ENCODE results near the gene KRT83.

DNA sequence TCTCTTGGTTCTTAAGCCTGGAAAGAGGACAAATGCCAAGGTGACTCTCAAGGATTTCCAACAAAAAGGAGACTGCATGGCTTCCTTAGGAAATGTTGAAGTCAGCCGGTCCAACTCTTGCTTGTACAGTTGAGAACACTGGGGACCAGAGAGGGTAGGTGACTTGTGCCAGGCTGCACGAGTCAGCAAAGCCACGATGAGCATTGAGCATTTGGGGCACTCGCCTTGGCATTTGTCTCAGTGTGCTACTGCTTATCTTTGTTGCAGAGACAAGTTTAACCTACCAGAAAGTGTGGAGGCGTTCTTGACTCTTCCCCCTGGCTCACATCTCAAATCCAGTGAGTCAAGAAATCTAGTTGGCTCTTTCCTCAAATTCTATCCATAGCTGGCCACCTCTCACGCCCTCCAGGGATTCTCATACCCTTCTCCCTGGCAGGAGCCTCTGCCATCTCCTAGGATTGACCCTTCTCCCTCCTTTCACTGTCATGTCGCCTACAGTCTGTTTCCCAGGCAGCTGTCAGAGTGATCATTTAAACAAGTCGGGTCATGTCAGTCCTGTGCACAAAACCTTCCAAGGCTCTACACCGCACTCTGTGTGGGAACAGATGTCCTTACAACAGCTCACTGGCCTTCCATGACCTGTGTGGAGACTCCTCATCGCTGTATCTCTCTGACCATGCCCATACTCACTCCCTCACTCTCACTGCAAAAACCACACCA is 17.2 kb upstream of the KRT83 start:
- TF ChIP-seq, protein P1, sequence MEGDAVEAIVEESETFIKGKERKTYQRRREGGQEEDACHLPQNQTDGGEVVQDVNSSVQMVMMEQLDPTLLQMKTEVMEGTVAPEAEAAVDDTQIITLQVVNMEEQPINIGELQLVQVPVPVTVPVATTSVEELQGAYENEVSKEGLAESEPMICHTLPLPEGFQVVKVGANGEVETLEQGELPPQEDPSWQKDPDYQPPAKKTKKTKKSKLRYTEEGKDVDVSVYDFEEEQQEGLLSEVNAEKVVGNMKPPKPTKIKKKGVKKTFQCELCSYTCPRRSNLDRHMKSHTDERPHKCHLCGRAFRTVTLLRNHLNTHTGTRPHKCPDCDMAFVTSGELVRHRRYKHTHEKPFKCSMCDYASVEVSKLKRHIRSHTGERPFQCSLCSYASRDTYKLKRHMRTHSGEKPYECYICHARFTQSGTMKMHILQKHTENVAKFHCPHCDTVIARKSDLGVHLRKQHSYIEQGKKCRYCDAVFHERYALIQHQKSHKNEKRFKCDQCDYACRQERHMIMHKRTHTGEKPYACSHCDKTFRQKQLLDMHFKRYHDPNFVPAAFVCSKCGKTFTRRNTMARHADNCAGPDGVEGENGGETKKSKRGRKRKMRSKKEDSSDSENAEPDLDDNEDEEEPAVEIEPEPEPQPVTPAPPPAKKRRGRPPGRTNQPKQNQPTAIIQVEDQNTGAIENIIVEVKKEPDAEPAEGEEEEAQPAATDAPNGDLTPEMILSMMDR (conservative IDR thresholded peaks at IDR 0.05; ENCODE audit: low read depth, low read length), result no peak
- TF ChIP-seq EZH2 (IDR thresholded peaks at IDR 0.05; ENCODE audit: borderline replicate concordance, low read depth, low read length, poor library complexity, severe bottlenecking), result no peak

Measured in A673 (cell line).